GM23338 (cell line): ENCODE data around the gene MAN2A2. TPM values are rescaled to one million over a fixed set of nuclear protein-coding genes. Genes with fewer than 3 reads are reported as not detected.

Source experiments
- ATAC-seq: fragments of 200-7000 bp; cut with Tn5 transposase; 3 replicates; pipeline ENCODE4 v1.9.1; 2020
- DNase-seq: peaks from one replicate; pipeline ENCODE4 v3.0.0-alpha.2; 2015; ENCODE audit warnings: low spot score
- H2AFZ ChIP-seq: fragments of 200-600 bp; sonication (generic); 2 replicates; pipeline ENCODE4 v1.8.0; 2016; ENCODE audit warnings: antibody characterized with exemption, mild to moderate bottlenecking, moderate library complexity
- H3F3A ChIP-seq: fragments of 200-600 bp; sonication (generic); replicated peaks from 2 replicates; pipeline ENCODE4 v1.8.0; 2017; ENCODE audit warnings: antibody characterized with exemption, mixed run types, low read depth
- H3K27ac ChIP-seq: fragments of 200-600 bp; sonication (generic); 2 replicates; pipeline ENCODE4 v1.6.1; 2016; ENCODE audit warnings: low read depth
- H3K27me3 ChIP-seq: fragments of 200-600 bp; sonication (generic); 2 replicates; pipeline ENCODE4 v1.8.0; 2016; ENCODE audit warnings: mild to moderate bottlenecking, mixed run types, moderate library complexity; ENCODE audit not compliant: insufficient read depth
- H3K36me3 ChIP-seq: fragments of 200-600 bp; sonication (generic); 2 replicates; pipeline ENCODE4 v1.8.0; 2016; ENCODE audit warnings: mild to moderate bottlenecking; ENCODE audit not compliant: insufficient read depth
- H3K4me1 ChIP-seq: fragments of 200-600 bp; sonication (generic); 2 replicates; pipeline ENCODE4 v1.8.0; 2016; ENCODE audit warnings: mild to moderate bottlenecking, moderate library complexity; ENCODE audit not compliant: insufficient read depth
- H3K4me2 ChIP-seq: fragments of 200-600 bp; sonication (generic); 2 replicates; pipeline ENCODE4 v1.7.1; 2017; ENCODE audit warnings: mixed run types
- H3K4me3 ChIP-seq: fragments of 200-600 bp; sonication (generic); 2 replicates; pipeline ENCODE4 v1.6.1; 2016; ENCODE audit warnings: mixed run types
- H3K79me2 ChIP-seq: fragments of 200-600 bp; sonication (generic); replicated peaks from 2 replicates; pipeline ENCODE4 v1.8.0; 2017; ENCODE audit warnings: mild to moderate bottlenecking; ENCODE audit not compliant: insufficient read depth
- H3K9me2 ChIP-seq: fragments of 200-600 bp; sonication (generic); 2 replicates; pipeline ENCODE4 v1.8.0; 2017; ENCODE audit not compliant: insufficient read depth
- H4K20me1 ChIP-seq: fragments of 200-600 bp; sonication (generic); replicated peaks from 2 replicates; pipeline ENCODE4 v1.8.0; 2017; ENCODE audit warnings: mild to moderate bottlenecking; ENCODE audit not compliant: insufficient read depth
- H3K27ac Mint-ChIP-seq: 2 replicates; pipeline ENCODE4 v1.8.0; 2020; ENCODE audit warnings: inconsistent platforms, mild to moderate bottlenecking, moderate library complexity, mixed read lengths
- H3K27me3 Mint-ChIP-seq: 3 replicates; pipeline ENCODE4 v1.8.0; 2022; ENCODE audit warnings: low read depth, mild to moderate bottlenecking, moderate library complexity, mixed read lengths, inconsistent platforms; ENCODE audit not compliant: insufficient read depth, poor library complexity
- H3K36me3 Mint-ChIP-seq: 3 replicates; pipeline ENCODE4 v1.8.0; 2021; ENCODE audit warnings: low read depth, mild to moderate bottlenecking, inconsistent platforms, moderate library complexity, mixed read lengths
- H3K4me1 Mint-ChIP-seq: 3 replicates; pipeline ENCODE4 v1.8.0; 2020; ENCODE audit warnings: mild to moderate bottlenecking, inconsistent platforms, mixed read lengths
- H3K4me3 Mint-ChIP-seq: 3 replicates; pipeline ENCODE4 v1.8.0; 2021; ENCODE audit warnings: moderate library complexity, mild to moderate bottlenecking, inconsistent platforms, mixed read lengths
- H3K9me3 Mint-ChIP-seq: 3 replicates; pipeline ENCODE4 v1.8.0; 2020; ENCODE audit warnings: moderate library complexity, mild to moderate bottlenecking, inconsistent platforms, mixed read lengths
- JUNB ChIP-seq: IDR thresholded peaks from one replicate; pipeline ENCODE4 v1.6.1; 2016; ENCODE audit warnings: antibody characterized with exemption; ENCODE audit not compliant: unreplicated experiment
- NANOG ChIP-seq: IDR thresholded peaks from 2 replicates; pipeline ENCODE4 v1.6.1; 2016; ENCODE audit warnings: antibody characterized with exemption, borderline replicate concordance
- polyA plus RNA-seq: library from polyadenylated mRNA; unstranded; fragments of >200 nt; fragmentation: Nextera tagmentation; extraction: Ambion mirVana; gene quantifications from 2 replicates; pipeline ENCODE4 v1.2.1, GENCODE V29; 2016
- total RNA-seq: library from RNA; depleted of rRNA; stranded (reverse); fragments of >200 nt; shearing (Covaris generic); gene quantifications from 2 replicates; pipeline ENCODE4 v1.2.3, GENCODE V29; 2014
- TF ChIP-seq, protein P1 (sequence below): fragments of 250-450 bp; sonication (Bioruptor Pico); IDR thresholded peaks from 2 replicates; pipeline ENCODE4 v1.5.0; 2020; ENCODE audit warnings: mild to moderate bottlenecking, moderate library complexity
- TF ChIP-seq, protein P2 (sequence below): IDR thresholded peaks from one replicate; pipeline ENCODE4 v1.6.1; 2018; ENCODE audit warnings: antibody characterized with exemption; ENCODE audit not compliant: unreplicated experiment
- TF ChIP-seq, protein P3 (sequence below), 2 experiments: fragments of 200-600 bp in 1 of 2; sonication (generic) in 1 of 2; conservative IDR thresholded peaks; 2 replicates each; pipeline versions ENCODE4 v1.5.1 to v1.6.1; 2016 to 2017; ENCODE audit warnings: antibody characterized with exemption in 2 of 2, low read depth in 2 of 2, mild to moderate bottlenecking in 2 of 2, moderate library complexity in 1 of 2

MAN2A2 gene
- total and polyA plus RNA-seq, 2 experiments from 2014 or later: 8.2 to 17.1 TPM

DNA sequence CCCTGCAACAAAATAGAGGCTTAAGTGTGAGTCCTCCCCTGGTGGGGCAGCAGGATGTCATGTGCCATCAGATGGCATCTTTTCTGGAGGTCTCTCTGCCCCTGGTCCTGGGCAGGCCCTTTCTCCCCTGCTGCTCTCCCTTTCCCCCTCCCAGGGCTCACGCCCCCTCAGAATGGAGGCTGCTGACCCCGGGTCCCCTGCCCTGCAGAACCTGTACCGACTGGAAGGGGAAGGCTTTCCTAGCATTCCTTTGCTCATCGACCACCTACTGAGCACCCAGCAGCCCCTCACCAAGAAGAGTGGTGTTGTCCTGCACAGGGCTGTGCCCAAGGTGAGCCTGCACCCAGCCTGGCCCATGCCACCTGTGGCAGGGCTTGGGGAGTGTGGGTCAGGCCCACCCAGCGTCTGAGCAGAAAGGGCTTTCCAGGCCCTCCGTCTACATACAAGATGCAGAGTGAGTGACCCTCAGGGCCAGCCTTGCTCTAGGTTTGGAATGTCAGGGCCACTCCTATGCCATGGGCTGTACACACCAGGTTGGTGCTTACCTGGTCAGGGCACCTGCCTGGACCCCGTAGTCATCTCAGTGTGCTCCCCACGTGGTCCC lies 11.7 kb upstream of the MAN2A2 start (continued):
- TF ChIP-seq, protein P1, sequence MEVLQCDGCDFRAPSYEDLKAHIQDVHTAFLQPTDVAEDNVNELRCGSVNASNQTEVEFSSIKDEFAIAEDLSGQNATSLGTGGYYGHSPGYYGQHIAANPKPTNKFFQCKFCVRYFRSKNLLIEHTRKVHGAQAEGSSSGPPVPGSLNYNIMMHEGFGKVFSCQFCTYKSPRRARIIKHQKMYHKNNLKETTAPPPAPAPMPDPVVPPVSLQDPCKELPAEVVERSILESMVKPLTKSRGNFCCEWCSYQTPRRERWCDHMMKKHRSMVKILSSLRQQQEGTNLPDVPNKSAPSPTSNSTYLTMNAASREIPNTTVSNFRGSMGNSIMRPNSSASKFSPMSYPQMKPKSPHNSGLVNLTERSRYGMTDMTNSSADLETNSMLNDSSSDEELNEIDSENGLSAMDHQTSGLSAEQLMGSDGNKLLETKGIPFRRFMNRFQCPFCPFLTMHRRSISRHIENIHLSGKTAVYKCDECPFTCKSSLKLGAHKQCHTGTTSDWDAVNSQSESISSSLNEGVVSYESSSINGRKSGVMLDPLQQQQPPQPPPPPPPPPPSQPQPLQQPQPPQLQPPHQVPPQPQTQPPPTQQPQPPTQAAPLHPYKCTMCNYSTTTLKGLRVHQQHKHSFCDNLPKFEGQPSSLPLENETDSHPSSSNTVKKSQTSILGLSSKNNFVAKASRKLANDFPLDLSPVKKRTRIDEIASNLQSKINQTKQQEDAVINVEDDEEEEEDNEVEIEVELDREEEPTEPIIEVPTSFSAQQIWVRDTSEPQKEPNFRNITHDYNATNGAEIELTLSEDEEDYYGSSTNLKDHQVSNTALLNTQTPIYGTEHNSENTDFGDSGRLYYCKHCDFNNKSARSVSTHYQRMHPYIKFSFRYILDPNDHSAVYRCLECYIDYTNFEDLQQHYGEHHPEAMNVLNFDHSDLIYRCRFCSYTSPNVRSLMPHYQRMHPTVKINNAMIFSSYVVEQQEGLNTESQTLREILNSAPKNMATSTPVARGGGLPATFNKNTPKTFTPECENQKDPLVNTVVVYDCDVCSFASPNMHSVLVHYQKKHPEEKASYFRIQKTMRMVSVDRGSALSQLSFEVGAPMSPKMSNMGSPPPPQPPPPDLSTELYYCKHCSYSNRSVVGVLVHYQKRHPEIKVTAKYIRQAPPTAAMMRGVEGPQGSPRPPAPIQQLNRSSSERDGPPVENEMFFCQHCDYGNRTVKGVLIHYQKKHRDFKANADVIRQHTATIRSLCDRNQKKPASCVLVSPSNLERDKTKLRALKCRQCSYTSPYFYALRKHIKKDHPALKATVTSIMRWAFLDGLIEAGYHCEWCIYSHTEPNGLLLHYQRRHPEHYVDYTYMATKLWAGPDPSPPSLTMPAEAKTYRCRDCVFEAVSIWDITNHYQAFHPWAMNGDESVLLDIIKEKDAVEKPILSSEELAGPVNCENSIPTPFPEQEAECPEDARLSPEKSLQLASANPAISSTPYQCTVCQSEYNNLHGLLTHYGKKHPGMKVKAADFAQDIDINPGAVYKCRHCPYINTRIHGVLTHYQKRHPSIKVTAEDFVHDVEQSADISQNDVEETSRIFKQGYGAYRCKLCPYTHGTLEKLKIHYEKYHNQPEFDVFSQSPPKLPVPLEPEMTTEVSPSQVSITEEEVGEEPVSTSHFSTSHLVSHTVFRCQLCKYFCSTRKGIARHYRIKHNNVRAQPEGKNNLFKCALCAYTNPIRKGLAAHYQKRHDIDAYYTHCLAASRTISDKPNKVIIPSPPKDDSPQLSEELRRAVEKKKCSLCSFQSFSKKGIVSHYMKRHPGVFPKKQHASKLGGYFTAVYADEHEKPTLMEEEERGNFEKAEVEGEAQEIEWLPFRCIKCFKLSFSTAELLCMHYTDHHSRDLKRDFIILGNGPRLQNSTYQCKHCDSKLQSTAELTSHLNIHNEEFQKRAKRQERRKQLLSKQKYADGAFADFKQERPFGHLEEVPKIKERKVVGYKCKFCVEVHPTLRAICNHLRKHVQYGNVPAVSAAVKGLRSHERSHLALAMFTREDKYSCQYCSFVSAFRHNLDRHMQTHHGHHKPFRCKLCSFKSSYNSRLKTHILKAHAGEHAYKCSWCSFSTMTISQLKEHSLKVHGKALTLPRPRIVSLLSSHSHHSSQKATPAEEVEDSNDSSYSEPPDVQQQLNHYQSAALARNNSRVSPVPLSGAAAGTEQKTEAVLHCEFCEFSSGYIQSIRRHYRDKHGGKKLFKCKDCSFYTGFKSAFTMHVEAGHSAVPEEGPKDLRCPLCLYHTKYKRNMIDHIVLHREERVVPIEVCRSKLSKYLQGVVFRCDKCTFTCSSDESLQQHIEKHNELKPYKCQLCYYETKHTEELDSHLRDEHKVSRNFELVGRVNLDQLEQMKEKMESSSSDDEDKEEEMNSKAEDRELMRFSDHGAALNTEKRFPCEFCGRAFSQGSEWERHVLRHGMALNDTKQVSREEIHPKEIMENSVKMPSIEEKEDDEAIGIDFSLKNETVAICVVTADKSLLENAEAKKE (CRISPR knock-in tag): no peak
- TF ChIP-seq, protein P2, sequence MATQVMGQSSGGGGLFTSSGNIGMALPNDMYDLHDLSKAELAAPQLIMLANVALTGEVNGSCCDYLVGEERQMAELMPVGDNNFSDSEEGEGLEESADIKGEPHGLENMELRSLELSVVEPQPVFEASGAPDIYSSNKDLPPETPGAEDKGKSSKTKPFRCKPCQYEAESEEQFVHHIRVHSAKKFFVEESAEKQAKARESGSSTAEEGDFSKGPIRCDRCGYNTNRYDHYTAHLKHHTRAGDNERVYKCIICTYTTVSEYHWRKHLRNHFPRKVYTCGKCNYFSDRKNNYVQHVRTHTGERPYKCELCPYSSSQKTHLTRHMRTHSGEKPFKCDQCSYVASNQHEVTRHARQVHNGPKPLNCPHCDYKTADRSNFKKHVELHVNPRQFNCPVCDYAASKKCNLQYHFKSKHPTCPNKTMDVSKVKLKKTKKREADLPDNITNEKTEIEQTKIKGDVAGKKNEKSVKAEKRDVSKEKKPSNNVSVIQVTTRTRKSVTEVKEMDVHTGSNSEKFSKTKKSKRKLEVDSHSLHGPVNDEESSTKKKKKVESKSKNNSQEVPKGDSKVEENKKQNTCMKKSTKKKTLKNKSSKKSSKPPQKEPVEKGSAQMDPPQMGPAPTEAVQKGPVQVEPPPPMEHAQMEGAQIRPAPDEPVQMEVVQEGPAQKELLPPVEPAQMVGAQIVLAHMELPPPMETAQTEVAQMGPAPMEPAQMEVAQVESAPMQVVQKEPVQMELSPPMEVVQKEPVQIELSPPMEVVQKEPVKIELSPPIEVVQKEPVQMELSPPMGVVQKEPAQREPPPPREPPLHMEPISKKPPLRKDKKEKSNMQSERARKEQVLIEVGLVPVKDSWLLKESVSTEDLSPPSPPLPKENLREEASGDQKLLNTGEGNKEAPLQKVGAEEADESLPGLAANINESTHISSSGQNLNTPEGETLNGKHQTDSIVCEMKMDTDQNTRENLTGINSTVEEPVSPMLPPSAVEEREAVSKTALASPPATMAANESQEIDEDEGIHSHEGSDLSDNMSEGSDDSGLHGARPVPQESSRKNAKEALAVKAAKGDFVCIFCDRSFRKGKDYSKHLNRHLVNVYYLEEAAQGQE: no peak

DNA sequence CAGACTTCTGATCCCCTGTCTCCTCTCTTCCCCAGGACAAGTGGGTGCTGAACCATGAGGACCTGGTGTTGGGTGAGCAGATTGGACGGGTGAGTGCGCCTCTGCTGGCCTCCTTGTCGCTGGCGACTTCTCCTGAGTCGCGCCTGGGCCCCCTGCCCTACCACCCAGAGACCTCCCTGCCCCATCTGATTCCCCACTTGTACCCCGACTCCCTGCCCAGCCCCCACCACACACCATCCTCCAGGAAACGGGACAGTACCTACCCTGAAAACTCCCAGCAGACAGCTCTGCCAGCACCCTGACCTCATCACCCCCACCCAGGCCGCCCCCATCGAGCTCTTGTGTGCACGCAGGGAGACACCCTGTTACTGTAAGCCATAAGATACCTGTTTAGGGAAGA lies 11.1 kb upstream of the MAN2A2 start:
- no peaks in the 10 kb centered on the region for H3K79me2 ChIP-seq
- H4K20me1 ChIP-seq: no peaks in the 10 kb centered on the region
- no peak for DNase-seq
- H3K9me3 Mint-ChIP-seq: no peaks in the 10 kb centered on the region
- H3K9me2 ChIP-seq: no peaks in the 10 kb centered on the region
- no peak overlapping the region for H3K4me2 ChIP-seq
- H3K27me3 ChIP-seq: no peaks in the 10 kb centered on the region
- H3K27ac Mint-ChIP-seq: no peak overlapping the region
- H3K4me3 Mint-ChIP-seq: no peak overlapping the region
- H3K36me3 ChIP-seq: no peaks in the 10 kb centered on the region
- no peaks in the 10 kb centered on the region for H3F3A ChIP-seq
- TF ChIP-seq NANOG (no peak), JUNB (no peak)
- TF ChIP-seq, protein P3, sequence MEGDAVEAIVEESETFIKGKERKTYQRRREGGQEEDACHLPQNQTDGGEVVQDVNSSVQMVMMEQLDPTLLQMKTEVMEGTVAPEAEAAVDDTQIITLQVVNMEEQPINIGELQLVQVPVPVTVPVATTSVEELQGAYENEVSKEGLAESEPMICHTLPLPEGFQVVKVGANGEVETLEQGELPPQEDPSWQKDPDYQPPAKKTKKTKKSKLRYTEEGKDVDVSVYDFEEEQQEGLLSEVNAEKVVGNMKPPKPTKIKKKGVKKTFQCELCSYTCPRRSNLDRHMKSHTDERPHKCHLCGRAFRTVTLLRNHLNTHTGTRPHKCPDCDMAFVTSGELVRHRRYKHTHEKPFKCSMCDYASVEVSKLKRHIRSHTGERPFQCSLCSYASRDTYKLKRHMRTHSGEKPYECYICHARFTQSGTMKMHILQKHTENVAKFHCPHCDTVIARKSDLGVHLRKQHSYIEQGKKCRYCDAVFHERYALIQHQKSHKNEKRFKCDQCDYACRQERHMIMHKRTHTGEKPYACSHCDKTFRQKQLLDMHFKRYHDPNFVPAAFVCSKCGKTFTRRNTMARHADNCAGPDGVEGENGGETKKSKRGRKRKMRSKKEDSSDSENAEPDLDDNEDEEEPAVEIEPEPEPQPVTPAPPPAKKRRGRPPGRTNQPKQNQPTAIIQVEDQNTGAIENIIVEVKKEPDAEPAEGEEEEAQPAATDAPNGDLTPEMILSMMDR (conservative IDR thresholded peaks at IDR 0.05; ENCODE audit: low read depth in 2 of 2): no peak
- H3K4me3 ChIP-seq: no peak overlapping the region
- no peak overlapping the region for H3K27ac ChIP-seq
- H3K27me3 Mint-ChIP-seq: peaks cover 16% of the 10 kb centered on the region
- no peak for ATAC-seq
- H2AFZ ChIP-seq: no peak overlapping the region
- H3K4me1 Mint-ChIP-seq: peaks cover 5% of the 10 kb centered on the region; the same call in 1 of the 3 replicates
- peaks cover 8% of the 10 kb centered on the region for H3K36me3 Mint-ChIP-seq
- H3K4me1 ChIP-seq: no peaks in the 10 kb centered on the region
